ENCODE results near the gene HMSD.

Gene HMSD

GRCh38 chr18:63960891-63961290 is 11.8 kb downstream of the HMSD start:
- no peak for DNase-seq

GRCh38 chr18:63961435-63961980 is 12.4 kb downstream of the HMSD start:
- DNase-seq, result no peak

GRCh38 chr18:63962137-63962536 is 13.0 kb downstream of the HMSD start:
- DNase-seq, result no peak

GRCh38 chr18:63963615-63964256 is 14.6 kb downstream of the HMSD start:
- DNase-seq, result peak; percentile 21

GRCh38 chr18:63964908-63965307 is 15.8 kb downstream of the HMSD start:
- no peak for DNase-seq

- no peak for DNase-seq
These were observed 16.7 kb downstream of the HMSD start for GRCh38 chr18:63965716-63966330.

GRCh38 chr18:63969942-63970808 is 21.1 kb downstream of the HMSD start, which contains the start of gene SERPINB8:
Gene SERPINB8, plus strand, starts transcription at chr18:63970081. Its CDS starts 8,228 bp downstream, at chr18:63978309.
- peak; percentile 83 for DNase-seq

GRCh38 chr18:63970809-63971205 is 21.7 kb downstream of the HMSD start:
- DNase-seq, result no peak

GRCh38 chr18:63971320-63972001 is 22.4 kb downstream of the HMSD start:
- DNase-seq, result no peak

GRCh38 chr18:63972002-63972376 is 22.9 kb downstream of the HMSD start:
- DNase-seq, result no peak

- DNase-seq, result no peak
These were observed 25.9 kb downstream of the HMSD start for GRCh38 chr18:63974991-63975390.

GRCh38 chr18:63975628-63976027 is 26.5 kb downstream of the HMSD start:
- no peak for DNase-seq

- no peak for DNase-seq
These were observed 27.9 kb downstream of the HMSD start for GRCh38 chr18:63977040-63977439.

GRCh38 chr18:63979409-63979920 is 30.4 kb downstream of the HMSD start:
- no peak for DNase-seq

- no peak for DNase-seq
These were observed 30.9 kb downstream of the HMSD start for GRCh38 chr18:63980027-63980426.

- no peak for DNase-seq
These were observed 31.9 kb downstream of the HMSD start for GRCh38 chr18:63980896-63981460.

GRCh38 chr18:63981719-63982118 is 32.6 kb downstream of the HMSD start:
- no peak for DNase-seq

- no peak for DNase-seq
These were observed 33.3 kb downstream of the HMSD start for GRCh38 chr18:63982361-63982760.

GRCh38 chr18:63986885-63987284 is 37.8 kb downstream of the HMSD start:
- no peak for DNase-seq

GRCh38 chr18:63987743-63988142 is 38.6 kb downstream of the HMSD start:
- DNase-seq, result no peak

- DNase-seq, result no peak
These were observed 43.6 kb downstream of the HMSD start for GRCh38 chr18:63992751-63993150.

GRCh38 chr18:63994783-63995399 is 45.8 kb downstream of the HMSD start:
- no peak for DNase-seq

Measured in stimulated activated naive CD4-positive, alpha-beta T cell treated with Interleukin-2 at 50 U/mL for 16 hours (primary cell).